Fibroblast of the conjunctiva (primary cell): ENCODE results near the gene TRDMT1.
A peak's percentile ranks its signal among the peaks of the same experiment; 100 is the strongest.
"Not testable (repeated sequence)": the region's sequence is repeated elsewhere in the genome, so short reads cannot be mapped to it uniquely, and the experiment has no call there.

ENCODE experiments used
- DNase-seq: peaks from one replicate; pipeline ENCODE4 v3.0.0-alpha.2; 2010; ENCODE audit warnings: low read depth

Gene TRDMT1

GRCh38 chr10:17128261-17128660, 73.2 kb downstream of the TRDMT1 start:
- DNase-seq = no peak

GRCh38 chr10:17126327-17126726, 75.1 kb downstream of the TRDMT1 start:
- DNase-seq = no peak

- no peak for DNase-seq
These were observed 76.1 kb downstream of the TRDMT1 start for GRCh38 chr10:17125206-17125893.

GRCh38 chr10:17123961-17124360, 77.5 kb downstream of the TRDMT1 start:
- no peak for DNase-seq

- DNase-seq = peak; percentile 53
These were observed 78.5 kb downstream of the TRDMT1 start for GRCh38 chr10:17122726-17123661.

- no peak for DNase-seq
These were observed 79.4 kb downstream of the TRDMT1 start for GRCh38 chr10:17122052-17122451.

- no peak for DNase-seq
These were observed 80.8 kb downstream of the TRDMT1 start for GRCh38 chr10:17120694-17121093.

GRCh38 chr10:17119845-17120244, 81.6 kb downstream of the TRDMT1 start:
- DNase-seq = no peak

- DNase-seq = no peak
These were observed 85.3 kb downstream of the TRDMT1 start for GRCh38 chr10:17116193-17116592.

GRCh38 chr10:17115683-17116082, 85.8 kb downstream of the TRDMT1 start:
- no peak for DNase-seq

- not testable (repeated sequence) for DNase-seq
These were observed 86.5 kb downstream of the TRDMT1 start for GRCh38 chr10:17114878-17115444.

GRCh38 chr10:17113889-17114540, 87.5 kb downstream of the TRDMT1 start:
- DNase-seq = no peak

GRCh38 chr10:17113346-17113745, 88.1 kb downstream of the TRDMT1 start:
- no peak for DNase-seq

- DNase-seq = no peak
These were observed 88.9 kb downstream of the TRDMT1 start for GRCh38 chr10:17112566-17112965.

GRCh38 chr10:17109475-17110207, 91.8 kb downstream of the TRDMT1 start:
- peak; percentile 73 for DNase-seq

- no peak for DNase-seq
These were observed 92.4 kb downstream of the TRDMT1 start for GRCh38 chr10:17109046-17109445.

GRCh38 chr10:17106991-17107390, 94.5 kb downstream of the TRDMT1 start:
- DNase-seq = no peak

GRCh38 chr10:17101910-17102266, 99.6 kb downstream of the TRDMT1 start:
- no peak for DNase-seq

GRCh38 chr10:17101257-17101909, 100.1 kb downstream of the TRDMT1 start:
- DNase-seq = no peak

GRCh38 chr10:17100586-17100985, 100.9 kb downstream of the TRDMT1 start:
- DNase-seq = no peak

- no peak for DNase-seq
These were observed 103.5 kb downstream of the TRDMT1 start for GRCh38 chr10:17098012-17098411.
